Stimulated activated CD4-positive, alpha-beta T cell treated with anti-CD3 and anti-CD28 coated beads, Interleukin-1b, Interleukin-23, amount 100 ng/mL, for 1 hour (primary cell): ENCODE results near the gene CXCR6.

ENCODE experiments used
- DNase-seq, 2 donors: peaks; one replicate each; pipeline ENCODE4 v3.0.0-alpha.2; 2020; ENCODE audit warnings: low read depth in 2 of 2

Gene CXCR6

GRCh38 chr3:45948311-45948781, 5.1 kb downstream of the CXCR6 start:
- no peak for DNase-seq

GRCh38 chr3:45948881-45949280, 5.6 kb downstream of the CXCR6 start:
- DNase-seq = no peak

DNA sequence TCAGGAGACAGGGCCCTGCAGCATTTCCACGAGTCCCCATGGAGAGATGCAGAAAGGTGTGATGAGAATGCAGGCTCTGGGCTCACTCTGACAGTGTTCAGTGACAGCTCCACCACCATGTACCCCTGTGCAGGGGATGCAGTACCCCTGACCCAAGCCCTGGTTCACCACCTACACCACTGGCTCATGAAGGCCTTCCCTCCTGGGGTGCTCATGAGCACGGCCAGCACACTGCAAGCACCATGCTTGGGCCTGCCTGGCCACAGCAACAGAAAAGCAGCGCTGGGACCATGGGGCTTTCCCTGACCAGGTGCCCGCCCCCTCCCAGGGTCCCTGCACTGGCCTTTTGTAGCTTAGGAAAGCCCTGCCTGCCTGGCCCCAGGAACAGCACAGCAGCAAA, 6.2 kb downstream of the CXCR6 start:
- no peak for DNase-seq

GRCh38 chr3:45950131-45950530, 6.9 kb downstream of the CXCR6 start:
- no peak for DNase-seq

DNA sequence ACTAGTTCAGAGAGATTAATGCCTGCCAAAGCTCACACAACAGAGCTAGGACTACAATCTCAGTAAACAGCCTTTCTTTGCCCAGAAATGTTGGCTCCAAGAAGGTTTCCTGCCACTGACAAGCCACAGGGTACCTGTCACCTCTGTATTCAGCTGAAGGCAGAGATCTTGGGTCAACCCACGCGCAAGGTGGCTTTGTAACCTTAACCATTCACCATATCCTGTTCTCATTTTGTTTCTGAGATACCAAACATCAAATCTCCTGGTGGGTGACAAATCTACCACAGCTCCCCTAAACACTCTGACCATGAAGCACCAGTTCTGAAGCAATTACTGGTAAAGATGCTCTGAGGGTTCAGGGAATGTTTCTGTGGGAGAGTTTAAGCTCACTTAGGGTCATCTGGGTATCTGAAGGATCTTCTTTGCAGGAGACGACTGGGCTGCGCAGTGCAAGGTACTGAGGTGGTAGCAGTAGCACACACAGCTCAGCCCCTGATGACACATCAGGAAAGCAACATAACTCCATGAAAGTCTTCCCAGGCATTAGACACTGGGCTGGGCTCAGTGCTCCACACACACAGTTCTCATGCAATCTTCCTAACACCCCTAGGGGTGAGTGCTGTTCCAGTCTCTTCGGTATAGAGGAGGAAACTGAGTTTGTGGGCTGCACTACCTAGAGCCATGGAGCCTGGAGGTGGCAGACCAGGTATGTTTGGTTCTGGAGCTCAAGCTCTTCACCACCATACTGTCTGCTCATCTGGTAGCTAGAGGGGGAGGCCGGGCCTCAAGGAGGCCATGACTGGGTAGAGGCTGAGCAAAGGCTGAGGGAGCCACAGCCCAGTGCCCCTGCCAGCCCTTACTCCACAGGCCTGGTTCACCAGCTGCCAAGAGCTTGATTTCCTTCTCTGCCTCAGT, 7.7 kb downstream of the CXCR6 start:
- DNase-seq = no peak

GRCh38 chr3:45951946-45952345, 8.7 kb downstream of the CXCR6 start:
- no peak for DNase-seq

DNA sequence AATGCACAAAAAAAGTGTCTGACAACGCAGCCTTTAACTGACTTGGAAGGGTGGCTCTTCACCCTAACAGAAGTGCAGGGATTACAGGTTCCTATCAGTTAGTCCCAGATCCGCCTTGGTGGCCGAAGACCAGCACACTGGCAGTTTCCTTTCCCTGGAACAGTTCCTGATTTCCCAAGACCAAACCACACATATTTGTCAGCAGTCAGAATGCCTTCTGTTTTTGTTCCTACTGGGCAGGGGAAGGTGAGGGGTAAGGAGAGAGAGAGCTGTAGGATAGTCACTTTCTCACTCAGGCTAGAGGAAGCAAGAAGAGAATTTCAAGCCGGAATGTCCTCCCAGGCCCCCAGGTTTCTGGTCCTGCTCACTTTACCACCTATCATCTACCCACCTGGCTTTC, 9.2 kb downstream of the CXCR6 start:
- no peak for DNase-seq

DNA sequence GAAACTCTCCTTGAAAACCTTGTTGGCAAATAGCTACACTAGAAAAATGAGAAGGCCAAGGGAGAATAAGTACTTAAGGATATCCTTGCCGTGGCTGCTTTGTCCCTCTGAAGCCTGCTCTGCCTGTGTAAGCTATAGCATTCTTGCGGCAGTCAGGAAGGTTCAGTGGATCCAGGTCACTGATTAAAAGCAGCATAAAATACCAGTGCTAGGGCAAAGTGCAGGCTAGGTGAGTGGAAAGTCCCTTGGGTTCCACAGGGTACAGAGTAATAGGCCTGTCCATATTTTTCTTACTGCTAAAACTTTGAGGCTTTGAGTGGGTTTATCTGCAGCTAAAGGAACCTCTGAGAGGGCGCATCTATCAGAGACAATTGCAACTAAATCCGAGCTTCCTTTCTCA, 10.3 kb downstream of the CXCR6 start:
- DNase-seq = no peak

GRCh38 chr3:45954306-45954705, 11.0 kb downstream of the CXCR6 start:
- no peak for DNase-seq

DNA sequence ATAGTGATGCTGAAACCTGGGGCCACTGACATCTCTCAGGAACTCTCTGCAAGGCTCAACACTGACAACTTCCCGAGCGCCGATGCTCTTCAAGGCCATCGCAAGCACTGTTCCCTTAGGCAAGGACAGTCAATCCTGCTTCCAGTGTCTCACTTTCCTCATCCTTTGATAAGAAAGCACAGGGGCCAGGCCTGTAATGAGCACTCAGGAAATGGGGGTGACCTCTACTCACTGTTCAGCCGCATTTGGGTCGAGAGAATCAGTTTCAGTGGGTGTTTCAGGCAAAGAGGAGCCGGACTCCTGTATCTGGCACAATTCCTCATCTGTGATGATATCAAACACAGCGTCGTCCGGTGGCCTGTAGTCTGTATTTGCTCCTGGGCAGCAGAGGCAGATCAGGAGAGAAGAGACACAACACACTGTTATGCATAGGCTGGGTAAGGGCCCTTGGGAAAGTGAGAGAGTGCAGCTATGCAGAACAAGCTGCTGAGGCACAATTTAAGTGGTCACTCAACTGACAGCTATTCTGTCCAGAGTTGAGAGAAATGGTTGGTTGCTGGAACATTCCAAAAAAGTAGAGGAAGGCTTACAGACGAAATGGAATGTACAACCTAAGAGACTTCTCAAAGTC, 11.9 kb downstream of the CXCR6 start:
- no peak for DNase-seq

GRCh38 chr3:45955706-45956105, 12.4 kb downstream of the CXCR6 start:
- DNase-seq = no peak

DNA sequence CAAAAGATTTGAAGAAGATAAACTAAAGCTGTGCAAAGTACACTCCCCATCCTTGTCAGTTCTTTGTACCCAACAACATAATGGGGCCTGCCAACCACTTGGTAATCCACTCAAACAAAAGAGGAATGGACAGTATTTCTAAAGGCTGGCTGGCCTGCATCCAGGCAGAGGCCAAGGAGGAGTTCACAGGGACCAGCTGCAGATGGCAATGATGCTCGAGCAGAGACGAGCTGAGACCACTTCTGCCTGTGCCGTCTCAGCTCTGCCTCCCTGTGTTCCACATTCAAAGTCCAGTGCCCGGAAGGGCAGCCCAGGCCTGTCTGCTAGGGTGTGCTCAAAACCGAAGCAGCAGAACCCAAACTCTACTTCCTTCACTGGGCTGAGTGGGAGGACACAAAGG, 14.3 kb downstream of the CXCR6 start:
- no peak for DNase-seq

GRCh38 chr3:45958321-45958791, 15.1 kb downstream of the CXCR6 start:
- no peak for DNase-seq

DNA sequence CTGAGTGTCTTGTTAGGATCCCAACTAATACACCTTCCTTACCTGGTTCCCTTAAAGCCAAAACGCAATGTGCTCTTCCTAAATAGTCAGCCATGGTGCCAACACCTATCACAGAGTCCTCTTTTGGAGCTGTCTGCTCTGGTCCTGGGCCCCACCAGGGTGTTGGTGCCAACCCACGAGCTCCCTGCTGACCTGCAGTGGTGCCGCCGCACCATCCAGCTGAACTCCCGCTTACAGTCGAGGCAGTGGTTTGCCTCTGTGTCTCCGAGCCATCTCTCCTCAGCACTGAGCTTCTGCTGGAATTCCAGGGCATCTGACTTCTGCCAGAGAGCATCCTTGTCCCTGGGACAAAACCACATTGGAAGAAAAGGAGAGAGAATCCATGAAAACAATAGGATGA, 15.9 kb downstream of the CXCR6 start:
- DNase-seq = no peak

DNA sequence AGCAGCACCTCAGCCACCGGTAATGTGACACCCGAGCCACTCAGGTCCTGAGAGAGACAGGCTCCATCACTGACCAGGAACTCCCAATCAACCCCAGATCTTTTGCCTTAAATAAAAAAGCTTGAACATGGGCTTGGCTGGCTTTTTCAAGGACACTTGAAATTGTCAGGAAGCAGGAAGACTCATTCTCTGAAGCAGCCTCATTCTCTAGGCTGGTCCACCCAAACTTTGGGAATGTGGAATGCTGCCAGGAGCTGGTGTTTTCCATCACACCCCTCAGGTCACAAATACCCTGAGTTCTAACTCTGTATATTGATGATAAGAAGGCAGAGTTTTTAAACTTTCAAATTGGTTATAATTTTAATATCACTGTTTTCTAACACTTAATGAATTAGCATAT, 17.0 kb downstream of the CXCR6 start:
- DNase-seq = no peak

DNA sequence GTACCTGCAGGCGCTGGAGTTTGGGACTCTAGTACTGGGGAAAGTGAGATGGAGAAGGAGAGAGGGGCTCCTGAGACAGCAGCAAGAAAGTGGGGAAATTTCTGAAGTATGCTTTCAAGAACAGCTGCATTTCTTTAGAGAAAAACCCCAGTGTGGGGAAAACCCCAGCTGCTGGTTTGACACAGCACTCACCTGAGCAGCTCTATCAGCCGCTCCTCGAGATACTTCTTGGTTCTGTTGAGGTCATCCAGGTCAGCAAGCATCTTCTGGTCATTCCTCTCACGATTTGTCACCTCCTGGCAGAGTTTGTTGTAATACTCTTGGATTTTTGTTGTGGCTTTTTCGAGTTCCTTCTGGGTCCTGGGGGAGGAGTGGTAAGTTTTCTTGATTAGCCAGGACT, 18.8 kb downstream of the CXCR6 start:
- no peak for DNase-seq

DNA sequence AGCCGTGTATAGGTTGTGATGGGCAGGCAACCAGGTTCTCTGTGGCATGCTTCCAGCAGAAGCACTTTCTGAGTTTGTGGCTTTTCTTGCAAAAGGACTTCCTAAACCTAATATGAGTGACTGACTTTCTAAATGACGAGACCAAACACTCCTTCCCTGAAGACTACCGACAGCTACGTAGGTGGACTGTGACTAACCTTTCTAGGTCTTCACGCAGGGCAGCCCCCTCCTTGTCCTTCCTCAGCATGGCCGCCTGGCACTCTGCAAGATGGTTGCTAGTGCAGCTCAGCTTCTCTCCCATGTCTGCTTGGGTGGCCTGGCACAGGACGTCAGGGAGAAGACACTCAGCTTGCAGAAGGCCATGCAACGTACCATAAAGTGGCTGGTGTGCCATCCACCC, 20.9 kb downstream of the CXCR6 start:
- no peak for DNase-seq

GRCh38 chr3:45965253-45965652, 22.0 kb downstream of the CXCR6 start:
- DNase-seq = no peak

DNA sequence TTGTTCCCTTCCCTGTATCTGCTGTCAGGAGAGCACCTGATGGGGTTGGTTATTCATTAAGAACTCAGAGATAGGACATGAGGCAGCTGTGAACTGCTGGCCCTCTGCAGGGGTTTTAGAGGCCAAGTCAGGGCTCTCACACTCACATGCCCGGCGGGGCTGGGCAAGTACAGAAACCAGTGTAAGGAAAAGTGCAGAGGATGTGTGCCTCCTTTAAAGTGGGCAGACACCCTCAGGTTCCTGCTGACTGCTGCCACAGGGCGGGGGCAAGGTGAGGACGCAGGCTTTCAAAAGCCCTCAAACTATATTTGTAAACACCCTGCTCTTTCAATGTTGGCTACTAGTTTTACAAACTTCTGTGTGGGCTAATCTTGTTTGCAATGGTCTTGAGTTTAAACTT, 22.4 kb downstream of the CXCR6 start:
- no peak for DNase-seq

- no peak for DNase-seq
Measured at GRCh38 chr3:45966371-45966791, 23.1 kb downstream of the CXCR6 start.

DNA sequence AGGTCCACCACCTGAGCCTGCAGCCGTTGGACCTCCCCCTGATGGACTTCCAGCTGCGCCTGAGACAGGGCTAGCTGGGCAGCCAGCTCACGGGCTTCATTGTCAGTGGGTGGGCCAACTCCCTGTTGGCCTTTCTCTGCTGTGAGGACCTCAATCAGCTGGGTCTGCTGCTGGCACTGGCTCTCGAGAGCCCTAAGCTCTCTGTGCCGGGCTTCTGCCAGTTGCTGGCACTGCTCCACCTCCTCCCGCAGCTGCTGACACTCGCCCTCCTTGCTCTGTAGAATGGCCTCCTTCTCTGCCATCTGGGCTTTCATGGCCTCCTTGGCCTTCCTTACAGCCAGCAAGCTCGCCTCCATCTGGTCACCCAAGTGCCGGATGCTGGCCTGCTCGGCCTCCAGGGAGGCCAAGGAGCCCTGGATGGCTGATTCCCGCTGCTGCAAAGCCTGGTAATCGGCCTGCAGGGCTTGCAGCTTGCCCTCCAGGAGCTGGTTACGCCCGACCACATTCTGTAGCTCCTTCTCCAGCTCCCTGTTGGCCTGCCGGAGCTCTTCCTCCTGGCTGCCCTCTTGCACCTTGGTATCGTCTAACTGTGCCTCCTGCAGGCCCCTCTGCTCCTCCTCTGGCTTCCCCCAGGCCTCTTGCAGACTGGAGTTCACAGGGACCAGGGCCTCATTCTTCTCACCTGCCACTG, 23.8 kb downstream of the CXCR6 start:
- no peak for DNase-seq

DNA sequence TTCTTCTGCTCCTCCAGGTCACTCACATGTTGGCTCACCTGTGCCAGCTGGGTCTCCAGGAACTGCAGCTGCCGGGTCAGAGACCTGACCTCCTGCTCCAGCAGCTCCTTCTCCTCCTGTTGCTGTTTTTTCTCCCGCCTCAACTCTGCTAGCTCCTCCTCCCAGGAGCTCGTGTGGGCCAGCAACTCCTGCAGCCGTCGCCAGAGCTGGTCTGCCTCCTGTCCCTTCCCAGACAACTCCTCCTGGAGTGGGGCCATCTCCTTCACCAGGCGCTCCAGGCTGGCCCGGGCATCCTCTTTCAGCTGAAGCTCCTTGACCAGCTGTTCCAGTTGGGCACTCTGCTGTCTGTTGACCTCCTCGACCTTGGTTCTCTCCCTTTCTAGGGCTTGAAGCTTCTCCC, 24.5 kb downstream of the CXCR6 start:
- no peak for DNase-seq

DNA sequence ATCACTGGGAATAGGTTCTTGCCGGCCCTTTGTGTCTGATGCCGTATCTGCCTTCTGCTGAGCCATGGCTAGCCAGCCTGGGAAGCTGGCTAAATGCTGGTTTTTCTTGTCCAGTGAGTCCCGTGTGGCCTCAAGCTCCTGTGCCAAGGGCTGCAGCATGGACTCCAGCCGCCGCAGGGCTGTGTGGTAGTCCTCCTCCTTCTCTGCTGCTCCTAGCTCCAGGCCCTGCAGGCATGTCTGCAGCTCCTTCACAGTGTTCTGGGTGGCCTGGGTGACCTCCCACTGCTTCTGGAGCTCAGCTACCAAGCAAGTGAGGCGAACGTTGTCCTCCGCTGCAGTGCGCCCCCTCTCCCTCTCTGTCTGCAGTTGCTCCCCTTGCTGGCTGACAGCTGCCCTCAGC, 24.9 kb downstream of the CXCR6 start:
- DNase-seq = no peak
